ENCODE data around the gene ATAD3A.
"Not testable (repeated sequence)": the region's sequence is repeated elsewhere in the genome, so short reads cannot be mapped to it uniquely, and the experiment has no call there.

Gene ATAD3A

DNA sequence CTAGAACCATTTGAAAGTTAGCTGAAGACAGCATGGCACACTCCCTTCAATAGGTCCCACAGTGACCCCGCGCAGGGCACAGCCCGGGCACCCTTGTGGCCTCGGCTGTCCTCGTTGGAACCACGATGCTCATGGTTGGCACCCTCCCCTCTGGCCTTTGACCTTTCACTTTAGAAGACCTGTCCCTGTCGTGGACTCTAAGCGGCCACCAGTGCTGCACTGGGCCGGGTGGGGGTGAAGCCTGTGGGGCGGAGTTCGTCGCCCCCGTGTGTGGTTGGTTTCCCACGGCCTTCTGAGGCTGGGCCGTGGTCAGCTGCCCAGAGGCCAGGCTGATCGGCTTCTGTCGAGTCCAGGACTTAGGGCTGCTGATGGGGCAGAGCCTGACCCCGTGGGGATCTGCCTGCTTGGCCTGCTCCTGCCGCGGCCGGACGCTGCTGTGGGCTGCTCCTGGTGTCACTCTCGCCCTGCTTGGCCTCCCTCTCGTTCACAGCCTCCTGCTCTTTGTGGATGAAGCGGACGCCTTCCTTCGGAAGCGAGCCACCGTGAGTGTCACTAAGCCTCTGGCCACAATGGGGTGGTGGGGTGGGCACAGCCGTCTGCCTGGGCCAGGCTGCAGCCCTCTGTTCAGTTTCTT lies 12.9 kb downstream of the ATAD3A start:
- not testable (repeated sequence) for DNase-seq

DNA sequence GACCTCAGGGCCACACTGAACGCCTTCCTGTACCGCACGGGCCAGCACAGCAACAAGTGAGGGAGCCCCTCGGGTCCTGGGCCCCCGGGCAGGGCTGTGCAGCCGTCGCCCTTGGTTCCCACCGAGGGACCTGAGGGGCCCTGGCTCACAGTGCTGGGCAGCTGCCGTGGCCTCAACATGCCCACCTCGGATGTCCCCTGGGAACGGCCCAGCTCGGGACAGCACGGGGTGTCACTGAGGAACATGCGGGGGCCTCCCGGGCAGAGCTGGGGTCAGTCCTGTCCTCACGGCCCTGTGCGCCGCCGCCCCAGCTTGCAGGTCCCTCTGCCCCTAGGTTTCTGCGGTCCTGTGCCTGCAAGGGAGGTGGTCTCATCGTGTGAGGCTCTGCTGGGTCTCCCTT lies 14.5 kb downstream of the ATAD3A start:
- not testable (repeated sequence) for DNase-seq

DNA sequence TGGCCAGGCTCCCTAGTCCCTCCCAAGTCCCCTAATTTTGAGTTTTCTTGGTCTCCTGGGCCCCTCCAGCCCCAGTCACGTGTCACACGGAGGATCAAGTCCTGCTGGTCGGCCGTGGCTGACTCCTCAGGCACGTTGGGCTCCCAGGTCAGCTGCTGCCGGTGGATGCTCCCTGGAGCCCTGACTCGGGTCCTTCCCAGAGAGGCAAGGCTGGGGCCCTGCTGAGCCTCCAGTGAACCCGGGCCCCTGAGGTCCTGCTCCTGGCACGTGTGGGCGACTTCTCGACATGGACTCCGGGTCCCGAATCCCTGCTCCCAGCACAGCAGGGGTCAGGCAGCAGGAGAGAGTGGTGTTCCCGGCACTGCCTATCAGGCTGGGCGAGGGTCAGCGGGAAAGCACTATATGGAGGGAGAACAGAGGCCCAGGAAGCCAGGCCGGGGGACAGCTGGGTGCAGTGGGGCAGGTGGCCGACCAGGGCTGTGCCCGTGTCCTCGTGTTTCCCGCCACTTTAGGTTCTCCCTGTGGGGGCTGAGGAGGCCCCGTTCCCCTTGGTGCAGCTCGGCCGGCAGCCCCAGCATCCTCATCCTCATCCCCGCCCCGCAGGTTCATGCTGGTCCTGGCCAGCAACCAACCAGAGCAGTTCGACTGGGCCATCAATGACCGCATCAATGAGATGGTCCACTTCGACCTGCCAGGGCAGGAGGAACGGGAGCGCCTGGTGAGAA lies 15.3 kb downstream of the ATAD3A start:
- DNase-seq: no peak

DNA sequence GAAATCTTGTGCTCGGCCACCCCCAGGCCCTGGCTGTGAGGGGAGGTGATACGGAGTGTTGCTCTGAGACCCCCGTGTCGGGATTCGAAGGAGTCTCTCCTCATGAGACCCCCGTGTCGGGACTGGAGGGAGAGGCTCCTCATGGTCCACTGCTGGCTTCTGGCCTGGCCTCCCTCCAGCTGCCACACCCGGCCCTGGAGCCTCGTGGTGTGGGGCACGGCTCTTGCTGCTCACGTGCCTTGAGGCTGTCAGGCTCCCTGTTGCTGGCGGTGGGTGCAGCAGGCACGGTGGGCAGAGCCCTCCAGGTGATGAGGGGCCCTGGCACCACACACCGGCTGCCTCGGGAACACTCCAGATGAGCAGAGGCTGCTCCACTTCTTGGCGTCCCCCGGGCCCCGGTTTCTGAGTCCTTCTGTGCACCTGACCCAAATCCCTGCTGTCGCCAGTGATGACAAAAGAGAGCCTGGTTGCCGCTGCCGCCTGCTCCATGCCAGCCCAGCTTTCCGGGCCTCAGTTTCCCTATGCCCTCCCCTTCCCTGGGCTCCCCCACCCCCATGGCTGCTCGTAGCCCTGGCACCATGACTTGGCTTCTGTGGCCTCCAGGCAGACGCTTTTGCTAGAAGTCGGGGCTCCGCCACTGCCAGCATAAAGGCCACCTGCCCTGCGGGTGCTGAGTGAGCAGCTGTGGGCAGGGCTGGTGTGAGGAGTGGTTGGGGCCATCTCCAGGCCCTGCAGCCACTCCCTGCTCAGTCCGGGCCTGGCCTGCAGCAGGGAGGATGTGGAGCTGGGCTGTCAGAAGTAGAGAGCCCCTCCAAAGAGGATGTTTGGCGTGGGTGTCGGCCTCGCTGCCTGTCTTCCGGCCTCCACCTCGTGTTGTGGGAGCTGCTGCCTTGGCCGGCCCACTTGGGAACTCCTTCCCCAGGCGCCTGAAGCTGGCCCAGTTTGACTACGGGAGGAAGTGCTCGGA lies 16.6 kb downstream of the ATAD3A start:
- no peak for DNase-seq

DNA sequence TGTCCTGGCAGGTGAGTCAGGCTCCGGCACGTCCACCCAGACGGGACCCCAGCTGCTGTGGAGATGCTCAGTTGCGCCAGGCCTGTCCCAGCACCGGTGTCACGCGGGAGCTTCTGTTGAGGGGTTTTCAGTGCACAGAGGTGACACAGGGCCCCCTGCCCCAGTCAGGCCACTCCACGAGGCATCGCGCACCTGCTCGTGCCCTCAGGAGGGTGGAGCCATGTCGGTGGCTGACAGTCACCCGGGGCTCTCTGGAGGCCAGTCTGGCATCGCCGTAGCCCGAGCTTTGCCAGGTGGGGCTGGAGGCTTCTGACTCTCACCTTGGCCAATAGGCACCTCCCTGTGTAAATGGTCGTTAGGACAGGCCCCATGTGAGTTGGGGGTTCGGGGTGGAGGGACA lies 17.4 kb downstream of the ATAD3A start:
- DNase-seq: no peak

DNA sequence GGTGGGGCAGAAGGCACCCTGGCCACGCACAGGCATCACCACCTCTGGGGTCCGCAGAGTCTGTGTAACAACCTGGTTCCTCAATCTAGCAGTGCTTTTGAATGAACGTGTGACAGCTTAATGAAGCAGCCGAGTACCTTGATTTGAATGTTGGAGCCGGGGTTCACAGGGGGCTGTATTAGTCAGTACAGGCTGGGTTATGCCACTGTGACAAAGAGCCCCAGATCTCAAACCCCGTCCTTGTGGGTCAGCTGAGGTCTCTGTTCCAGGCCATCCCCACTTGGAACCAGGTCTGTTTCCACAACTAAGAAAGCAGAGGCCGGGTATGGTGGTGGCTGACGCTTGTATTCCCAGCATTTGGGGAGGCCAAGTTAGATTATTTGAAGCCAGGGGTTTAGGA lies 18.0 kb downstream of the ATAD3A start:
- DNase-seq: no peak

DNA sequence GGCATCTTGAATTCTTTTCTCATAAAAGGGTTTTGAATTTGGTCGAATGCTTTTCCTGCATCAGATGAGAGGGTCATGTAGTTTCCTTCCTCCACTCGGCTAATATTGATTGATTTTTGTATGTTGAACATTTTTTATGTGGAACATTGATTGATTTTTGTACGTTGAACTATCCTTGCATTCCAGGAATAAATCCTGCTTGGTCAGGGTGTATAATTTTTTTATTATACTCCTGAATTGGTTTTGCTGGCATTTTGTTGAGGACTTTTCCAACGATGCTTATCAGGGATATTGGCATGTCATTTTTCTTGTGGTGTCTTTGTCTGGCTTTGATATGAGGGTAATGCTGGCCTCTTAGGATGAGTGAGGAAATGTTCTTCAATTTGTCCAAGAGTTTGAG lies 20.0 kb downstream of the ATAD3A start:
- DNase-seq: no peak

DNA sequence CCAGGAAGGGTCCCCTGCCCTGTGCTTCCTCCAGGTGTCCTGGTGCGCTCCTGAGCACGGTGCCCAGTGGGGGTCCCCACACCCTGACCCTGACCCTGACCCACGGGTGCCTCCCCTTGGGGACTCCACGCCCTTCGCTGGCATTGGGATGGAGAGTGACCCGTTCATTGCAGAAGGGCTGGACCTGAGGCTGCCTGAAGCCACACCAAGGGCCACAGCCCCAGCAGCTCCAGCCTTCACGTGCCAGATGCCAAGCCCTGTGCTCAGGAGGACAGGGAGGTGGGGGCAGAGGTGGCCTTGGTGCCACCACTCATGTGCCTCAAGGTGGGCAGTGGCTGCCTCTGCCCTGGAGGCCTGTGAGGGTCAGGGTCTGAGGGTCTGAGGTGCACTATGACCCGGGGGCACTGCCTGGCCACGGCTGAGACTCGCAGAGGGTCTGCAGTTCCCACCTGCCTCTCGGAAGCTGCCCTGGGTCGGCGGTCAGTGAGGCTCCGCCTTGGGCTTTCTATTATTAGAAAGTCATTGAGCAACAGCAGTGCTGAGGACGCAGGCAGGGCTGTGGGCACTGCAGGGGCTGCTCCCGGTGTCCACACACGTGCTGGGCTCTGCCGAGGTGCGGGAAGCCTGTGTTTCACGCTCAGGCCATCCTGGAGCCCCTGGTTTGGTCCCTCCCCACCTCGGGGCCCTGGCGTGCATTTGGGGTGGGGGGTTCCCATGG lies 21.4 kb downstream of the ATAD3A start:
- not testable (repeated sequence) for DNase-seq

DNA sequence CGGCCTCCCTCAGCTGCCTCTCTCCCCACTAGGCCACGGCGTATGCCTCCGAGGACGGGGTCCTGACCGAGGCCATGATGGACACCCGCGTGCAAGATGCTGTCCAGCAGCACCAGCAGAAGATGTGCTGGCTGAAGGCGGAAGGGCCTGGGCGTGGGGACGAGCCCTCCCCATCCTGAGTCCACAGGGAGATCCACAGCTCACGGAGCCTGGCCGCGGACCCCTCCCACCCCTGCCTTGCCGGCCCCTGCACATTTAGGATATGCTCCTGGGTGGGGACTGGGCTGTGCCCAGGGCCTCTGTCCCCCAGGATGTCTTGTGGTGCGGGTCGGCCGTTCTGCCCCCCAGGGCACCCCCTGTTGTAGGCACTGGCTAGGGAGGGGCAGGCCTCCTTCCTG lies 21.9 kb downstream of the ATAD3A start:
- DNase-seq: not testable (repeated sequence)

DNA sequence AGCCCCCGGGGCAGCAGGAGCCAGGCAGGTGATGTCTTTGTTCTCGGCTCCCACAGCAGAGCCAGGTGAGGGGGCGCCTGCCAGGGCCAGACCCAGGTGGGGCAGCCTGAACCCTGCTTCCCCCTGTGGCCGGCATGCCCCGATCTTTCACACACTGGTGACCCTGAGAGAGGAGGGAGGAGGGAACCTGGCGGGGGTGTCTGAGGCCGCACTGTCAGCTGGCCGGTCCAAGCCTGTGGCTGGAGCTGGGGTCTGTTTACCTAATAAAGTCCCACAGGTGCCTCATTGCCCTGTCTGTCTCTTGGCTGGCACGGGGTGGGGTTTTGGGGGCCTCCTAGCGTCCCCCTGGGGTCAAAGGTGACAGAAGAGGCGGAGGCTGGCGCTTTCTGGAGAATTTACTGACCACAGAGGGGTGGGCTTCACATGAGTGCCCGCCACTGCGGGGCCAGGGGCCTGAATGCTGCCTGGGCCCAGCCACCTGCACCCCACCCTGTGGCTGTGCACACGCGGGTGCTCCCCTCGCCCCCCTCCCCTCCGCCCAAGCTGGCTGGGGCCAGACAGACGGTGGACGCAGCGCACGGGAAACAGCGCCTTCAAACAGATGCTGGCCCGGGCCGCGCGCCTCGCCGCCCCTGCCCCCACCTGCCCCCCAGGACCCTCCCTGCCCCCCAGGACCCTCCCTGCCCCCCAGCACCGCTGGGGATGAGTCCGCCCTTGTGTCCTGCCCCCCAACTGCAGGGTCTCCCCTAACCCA lies 22.6 kb downstream of the ATAD3A start:
- DNase-seq: no peak

DNA sequence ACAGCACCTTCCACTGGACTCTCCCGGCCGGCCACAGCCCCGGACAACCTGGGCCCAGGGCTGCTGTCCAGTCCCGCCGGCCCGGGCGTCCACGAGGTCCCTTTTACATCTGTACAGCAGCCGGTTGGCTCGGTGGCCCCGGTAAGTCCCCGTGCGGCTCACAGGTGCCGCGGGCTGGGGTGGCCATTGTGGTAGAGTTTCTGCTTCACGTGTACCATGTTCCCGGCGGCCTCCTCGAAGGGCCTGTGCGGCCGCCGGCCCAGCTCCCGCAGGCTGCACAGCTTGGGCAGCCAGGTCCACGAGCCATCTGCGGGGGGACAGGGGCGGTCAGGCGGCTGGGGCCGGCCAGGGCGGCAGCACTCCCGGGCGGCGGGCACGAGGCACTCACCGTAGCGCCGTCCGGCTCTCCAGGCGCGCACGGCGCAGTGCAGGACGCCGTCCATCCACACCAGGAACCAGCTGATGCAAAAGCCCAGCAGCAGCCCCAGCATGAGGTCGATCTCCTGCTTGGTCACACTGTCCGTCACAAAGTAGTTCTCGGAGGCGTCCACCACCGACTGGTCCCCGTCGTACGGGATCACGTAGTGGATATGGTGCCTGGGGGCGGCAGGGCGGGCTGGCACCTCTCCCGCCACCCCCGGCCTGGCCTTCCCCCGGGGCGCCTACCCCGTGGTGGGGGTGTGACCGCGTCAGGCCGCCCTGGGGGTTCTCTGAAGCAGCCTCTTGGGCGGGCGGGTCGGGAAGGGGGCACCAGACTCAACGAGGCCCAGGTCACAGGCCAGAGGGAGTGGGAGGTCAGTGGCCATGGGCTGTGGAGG lies 23.4 kb downstream of the ATAD3A start:
- no peak for DNase-seq

DNA sequence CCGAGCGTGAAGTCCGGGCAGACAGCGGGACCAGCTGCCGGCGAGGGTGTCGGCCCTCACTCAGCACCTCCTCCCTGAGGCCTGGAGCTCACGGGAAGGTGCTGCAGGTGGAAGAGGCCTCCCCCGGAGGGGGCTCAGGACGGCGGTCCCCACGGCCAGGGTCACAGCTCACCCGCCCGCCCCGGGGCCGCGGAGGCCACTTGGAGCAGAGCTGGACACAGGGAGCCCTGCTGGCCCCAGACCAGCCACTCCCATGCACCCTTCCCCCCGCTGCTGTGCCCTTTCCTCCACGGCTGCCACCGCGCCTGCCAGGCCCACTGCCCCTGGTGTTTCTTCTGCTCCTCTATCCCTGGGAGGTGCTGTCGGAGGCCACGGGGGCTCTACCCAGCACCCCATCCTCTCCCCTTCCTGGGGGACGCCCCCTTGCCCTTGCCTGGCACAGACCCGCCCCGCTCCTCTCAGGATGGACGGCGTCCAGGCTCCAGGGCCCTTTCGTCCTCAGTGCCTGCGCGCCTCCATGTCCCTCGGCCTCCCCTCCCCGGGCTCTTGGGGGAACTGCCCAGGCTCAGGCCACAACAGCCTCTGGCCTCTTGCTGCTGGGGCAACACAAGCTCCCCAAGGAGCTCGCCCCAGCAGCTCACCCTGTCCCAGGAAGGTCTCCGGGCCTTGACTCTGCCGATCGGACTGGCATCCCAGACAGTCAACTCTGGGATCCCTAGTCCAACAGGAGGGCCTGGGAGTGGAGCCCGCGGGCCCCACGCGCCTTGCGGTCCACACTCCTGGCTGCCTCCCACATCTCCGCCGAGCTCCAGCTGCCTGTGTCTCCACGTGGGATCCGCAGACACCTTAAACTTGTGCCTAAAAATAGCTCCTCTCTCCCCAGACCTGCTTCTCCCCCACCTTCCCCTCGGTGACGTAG lies 24.3 kb downstream of the ATAD3A start:
- no peak for DNase-seq

DNA sequence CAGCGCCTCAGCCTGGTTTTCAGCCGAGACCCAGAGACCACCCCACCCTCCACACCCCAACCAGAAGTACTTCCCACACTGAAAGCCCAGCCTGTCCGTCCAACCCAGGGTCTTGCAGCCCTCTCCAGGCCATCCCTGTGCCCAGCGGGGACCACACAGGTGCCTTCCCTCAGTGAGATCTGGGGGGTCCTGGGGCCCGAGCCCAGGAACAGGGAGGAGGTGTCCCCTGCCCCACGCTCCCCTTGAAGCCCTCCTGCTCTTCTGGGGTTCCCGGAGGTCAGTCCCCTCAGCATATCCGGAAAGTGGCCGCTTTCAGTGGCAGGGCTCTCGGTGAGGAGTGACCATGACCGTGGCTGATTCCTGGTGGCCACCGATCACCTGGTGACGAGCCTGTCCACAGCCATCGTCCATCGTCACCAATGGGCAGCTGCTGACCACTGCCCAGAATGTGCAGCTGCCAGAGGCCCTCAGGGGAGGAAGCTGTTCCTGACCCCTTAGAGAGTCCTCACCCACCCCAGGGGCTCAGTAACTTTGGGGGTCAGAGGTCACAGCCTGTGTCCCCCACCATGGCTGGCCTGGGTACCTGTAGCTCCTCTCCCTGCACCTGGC lies 25.1 kb downstream of the ATAD3A start:
- DNase-seq: no peak

DNA sequence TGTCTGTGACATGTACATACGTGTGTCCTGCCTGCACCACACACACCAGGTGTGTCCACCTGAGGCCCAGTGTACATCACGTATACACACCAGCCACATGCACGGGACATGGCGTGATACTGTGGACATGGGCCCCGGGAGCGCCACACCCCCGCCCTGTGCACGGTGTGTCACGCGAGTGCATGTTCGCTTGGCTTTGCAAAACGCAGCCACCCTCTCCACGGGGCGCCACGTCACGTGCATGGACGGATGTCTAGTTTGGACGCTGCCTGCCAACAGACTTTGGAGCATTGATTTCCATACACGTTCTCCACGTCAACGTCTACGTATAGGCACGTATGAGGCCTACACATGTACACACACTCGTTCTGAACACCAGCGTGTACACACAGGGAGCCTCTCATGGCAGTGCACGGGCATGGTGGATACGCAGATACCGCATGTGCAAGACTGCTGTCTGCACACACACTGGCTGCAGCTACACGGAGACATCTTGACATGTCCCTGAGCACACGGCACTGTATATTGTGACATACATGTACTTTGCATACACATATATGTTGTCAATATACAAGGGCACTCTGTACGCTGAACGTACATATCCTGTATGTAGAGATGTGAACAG lies 25.8 kb downstream of the ATAD3A start:
- DNase-seq: no peak

DNA sequence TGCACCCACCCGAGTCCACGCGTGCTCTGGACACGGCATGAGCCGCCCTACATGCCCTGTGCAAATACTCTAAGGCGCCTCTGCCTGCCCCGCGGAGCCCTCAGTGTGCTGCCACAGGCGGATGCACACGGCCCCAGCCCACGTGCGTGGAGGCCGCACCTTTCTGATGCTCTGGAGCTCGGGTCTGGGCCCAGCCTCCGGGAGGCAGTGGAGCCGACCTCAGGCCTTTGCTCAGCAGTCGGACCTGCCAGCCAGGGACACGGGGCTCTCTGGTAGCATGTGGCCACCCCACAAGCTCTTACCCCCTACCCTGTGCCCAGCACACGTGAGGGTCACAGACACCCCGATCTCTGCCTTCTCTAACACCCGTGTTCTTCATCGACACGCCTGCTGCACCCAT lies 26.4 kb downstream of the ATAD3A start:
- no peak for DNase-seq

DNA sequence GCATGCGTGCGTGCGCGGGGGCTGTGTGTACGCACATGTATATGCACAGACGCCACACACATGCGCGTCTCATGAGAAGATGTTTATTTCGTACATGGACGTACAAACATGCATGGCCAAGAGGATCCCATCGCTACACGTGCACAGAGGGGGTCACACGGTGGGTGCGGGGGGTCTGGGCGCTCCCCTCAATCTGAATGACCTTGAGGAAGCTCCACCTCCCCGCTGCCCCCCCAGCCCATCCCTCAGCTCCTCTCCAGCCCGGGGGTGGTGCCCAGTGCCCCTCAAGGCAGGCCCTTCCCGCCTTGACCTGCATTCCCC lies 27.0 kb downstream of the ATAD3A start:
- no peak for DNase-seq

DNA sequence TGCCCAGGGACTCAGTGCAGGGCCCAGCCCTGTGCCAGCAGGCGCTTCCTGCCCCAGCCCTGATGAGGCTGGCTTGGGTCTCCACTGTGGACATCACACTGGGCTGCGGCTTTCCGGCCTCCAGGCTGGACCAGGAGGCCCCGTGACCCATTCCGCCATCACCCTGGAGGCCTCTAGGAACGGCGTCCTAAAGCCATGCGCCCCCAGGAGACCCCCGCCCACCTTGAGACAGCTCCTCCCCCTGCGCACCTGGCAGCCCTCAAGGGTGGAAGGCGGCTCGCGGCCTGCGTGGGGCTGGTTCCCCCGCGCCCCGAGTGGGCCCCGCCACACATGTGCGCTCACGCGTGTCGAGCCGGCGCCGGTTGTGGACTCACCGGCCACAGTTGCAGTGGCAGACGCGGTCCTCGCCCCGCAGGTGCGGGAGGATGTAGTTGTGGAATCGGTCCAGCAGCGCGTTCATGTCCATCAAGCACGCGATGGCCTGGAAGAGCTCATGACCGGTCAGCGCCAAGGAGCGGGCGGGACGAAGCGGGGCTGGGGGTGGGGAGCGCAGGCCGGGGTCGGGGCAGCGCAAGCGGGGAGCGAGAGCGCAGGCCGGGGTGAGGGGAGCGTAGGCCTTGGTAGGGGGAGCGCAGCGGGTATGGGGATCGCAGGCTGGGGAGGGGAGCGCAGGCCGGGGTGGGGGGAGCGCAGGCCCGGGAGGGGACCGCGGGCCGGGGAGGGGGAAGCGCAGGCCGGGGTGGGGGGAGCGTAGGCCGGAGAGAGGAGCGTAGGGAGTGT lies 27.5 kb downstream of the ATAD3A start:
- no peak for DNase-seq

DNA sequence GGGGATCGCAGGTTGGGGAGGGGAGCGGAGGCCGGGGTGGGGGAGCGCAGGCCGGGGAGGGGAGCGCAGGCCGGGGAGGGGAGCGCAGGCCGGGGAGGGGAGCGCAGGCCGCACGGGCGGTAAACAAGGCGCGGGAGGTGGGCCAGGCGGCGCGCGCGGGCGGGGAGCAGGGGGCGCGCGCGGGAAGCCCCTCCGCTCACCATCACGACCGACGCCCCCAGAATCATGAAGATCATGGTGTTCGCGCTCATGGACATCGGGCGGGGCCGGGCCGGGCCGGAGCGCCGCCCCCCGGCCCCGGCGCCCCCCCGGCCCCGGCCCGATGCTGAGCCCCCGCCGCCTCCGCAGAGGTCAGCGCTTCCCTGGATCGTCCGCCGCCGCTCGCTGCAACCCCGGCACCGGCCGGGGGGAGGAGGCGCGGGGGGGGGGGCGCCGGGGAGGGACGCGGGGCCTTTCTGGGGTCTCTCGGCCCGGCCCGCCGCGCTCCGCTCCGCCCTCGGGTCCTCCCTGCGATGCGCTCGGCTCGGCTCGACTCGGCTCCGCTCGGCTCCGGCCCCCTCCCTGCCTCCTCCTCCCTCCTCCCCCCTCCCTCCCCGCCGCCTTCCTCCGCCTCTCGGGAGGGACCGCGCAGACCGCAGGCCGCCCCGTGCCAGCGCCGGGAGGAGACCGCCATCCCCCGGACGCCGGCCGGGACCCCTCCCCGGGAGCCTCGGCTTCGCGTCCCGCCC lies 28.3 kb downstream of the ATAD3A start, which contains the start of gene TMEM240:
Gene TMEM240, minus strand, starts transcription at position 535 of the 728 bp plus-strand sequence. Its CDS starts 278 bp downstream, at position 257.
- DNase-seq: no peak
